HepG2 (cell line): ENCODE measurements around the gene C19orf85. TPM values are rescaled to one million over a fixed set of nuclear protein-coding genes. Genes with fewer than 3 reads are reported as not detected.

ENCODE experiments used
- ADNP ChIP-seq: sonication (generic); formaldehyde crosslinking; IDR thresholded peaks from 2 replicates; pipeline ENCODE4 v1.4.0; 2020; ENCODE audit warnings: missing genetic modification reagents
- BATF2 ChIP-seq: sonication (generic); formaldehyde crosslinking; IDR thresholded peaks from 2 replicates; pipeline ENCODE4 v1.8.0; 2022; ENCODE audit warnings: mild to moderate bottlenecking, missing genetic modification reagents, moderate library complexity
- CEBPZ ChIP-seq: IDR thresholded peaks from 2 replicates; pipeline ENCODE4 v1.6.1; 2012; ENCODE audit warnings: low read length, improper control_type of control experiment
- CSRNP1 ChIP-seq: sonication (generic); formaldehyde crosslinking; IDR thresholded peaks from 2 replicates; pipeline ENCODE4 v1.8.1; 2023; ENCODE audit warnings: mild to moderate bottlenecking, missing genetic modification reagents
- ESRRA ChIP-seq: sonication (generic); formaldehyde crosslinking; IDR thresholded peaks from 2 replicates; pipeline ENCODE4 v1.5.1; 2020; ENCODE audit warnings: mild to moderate bottlenecking, low read depth, missing genetic modification reagents
- EZH2 ChIP-seq: conservative IDR thresholded peaks from 2 replicates; pipeline ENCODE4 v1.6.1; 2012; ENCODE audit warnings: mild to moderate bottlenecking, low read depth, low read length, moderate library complexity
- HCFC1 ChIP-seq: fragments of 150-350 bp; IDR thresholded peaks from 2 replicates; pipeline ENCODE4 v1.6.1; 2014; ENCODE audit warnings: low read depth, low read length
- KLF12 ChIP-seq: sonication (generic); formaldehyde crosslinking; IDR thresholded peaks from 2 replicates; pipeline ENCODE4 v1.4.0; 2020; ENCODE audit warnings: missing genetic modification reagents, borderline replicate concordance
- PAWR ChIP-seq: sonication (generic); formaldehyde crosslinking; IDR thresholded peaks from 2 replicates; pipeline ENCODE4 v1.4.0; 2020; ENCODE audit warnings: missing genetic modification reagents, mild to moderate bottlenecking, borderline replicate concordance
- RBM39 ChIP-seq: fragments of 200-400 bp; formaldehyde crosslinking; IDR thresholded peaks from one replicate; pipeline ENCODE4 v1.6.1; 2018; ENCODE audit warnings: antibody characterized with exemption, mild to moderate bottlenecking, low read depth, low read length; ENCODE audit not compliant: poor library complexity, severe bottlenecking
- SNRNP70 ChIP-seq: fragments of 200-400 bp; formaldehyde crosslinking; IDR thresholded peaks from 2 replicates; pipeline ENCODE4 v1.6.1; 2017; ENCODE audit warnings: mild to moderate bottlenecking, low read depth, low read length, moderate library complexity
- SUZ12 ChIP-seq: fragments of 150-350 bp; IDR thresholded peaks from 2 replicates; pipeline ENCODE4 v1.6.1; 2014; ENCODE audit warnings: low read depth, low read length
- TERF1 ChIP-seq: sonication (generic); formaldehyde crosslinking; IDR thresholded peaks from 2 replicates; pipeline ENCODE4 v1.8.0; 2022; ENCODE audit warnings: mild to moderate bottlenecking, missing genetic modification reagents, moderate library complexity
- THAP7 ChIP-seq: sonication (generic); formaldehyde crosslinking; IDR thresholded peaks from 2 replicates; pipeline ENCODE4 v1.8.1; 2023; ENCODE audit warnings: mild to moderate bottlenecking, missing genetic modification reagents
- ZBTB1 ChIP-seq: sonication (generic); formaldehyde crosslinking; IDR thresholded peaks from 2 replicates; pipeline ENCODE4 v1.4.0; 2020; ENCODE audit warnings: missing genetic modification reagents, borderline replicate concordance
- ZBTB3 ChIP-seq: sonication (generic); formaldehyde crosslinking; IDR thresholded peaks from 2 replicates; pipeline ENCODE4 v1.4.0; 2020; ENCODE audit warnings: low read depth, mild to moderate bottlenecking, moderate library complexity, missing genetic modification reagents, borderline replicate concordance
- ZKSCAN5 ChIP-seq: sonication (generic); formaldehyde crosslinking; IDR thresholded peaks from 2 replicates; pipeline ENCODE4 v1.5.1; 2020; ENCODE audit warnings: mild to moderate bottlenecking, missing genetic modification reagents
- ZNF207 ChIP-seq: fragments of 450-650 bp; IDR thresholded peaks from 2 replicates; pipeline ENCODE4 v1.6.1; 2016; ENCODE audit warnings: antibody characterized with exemption, borderline replicate concordance
- ZNF644 ChIP-seq: IDR thresholded peaks from 2 replicates; pipeline ENCODE4 v1.6.1; 2016; ENCODE audit warnings: low read depth
- ZSCAN30 ChIP-seq: sonication (generic); formaldehyde crosslinking; IDR thresholded peaks from 2 replicates; pipeline ENCODE4 v1.5.0; 2020; ENCODE audit warnings: mild to moderate bottlenecking, missing genetic modification reagents
- polyA plus RNA-seq, 8 experiments: library from polyadenylated mRNA; depleted of rRNA in 3 of 8; stranded (reverse) in 7 of 8; unstranded in 1 of 8; fragments of >200 nt; fragmentation: Illumina TruSeq in 4 of 8; extraction: Trizol in 4 of 8; gene quantifications; 2 replicates each; pipeline versions ENCODE4 v1.2.1 to v1.2.3, GENCODE V29; 2011 to 2016; ENCODE audit warnings: low read depth in 4 of 8, missing spikeins in 1 of 8, mixed read lengths in 1 of 8; ENCODE audit not compliant: insufficient read depth in 1 of 8
- total RNA-seq, 5 experiments: library from RNA; depleted of rRNA; stranded (reverse); fragments of >200 nt; fragmentation: Illumina TruSeq; extraction: Trizol; gene quantifications; 2 replicates each; pipeline ENCODE4 v1.2.3, GENCODE V29; 2016; ENCODE audit warnings: low read depth in 1 of 5

Gene C19orf85
- total and polyA plus RNA-seq, 2 of the 13 experiments (the other 11 are each of a cell fraction or from before 2014, with no cell fraction given): not detected

GRCh38 chr19:55467236-55468053, 2.9 kb upstream of the C19orf85 start (continued):
- no peak for TF ChIP-seq EZH2
- TF ChIP-seq ESRRA (CRISPR knock-in tag): no peak
- TF ChIP-seq CSRNP1: 0 out of 2 replicates have a peak, but pooled peaks have one; percentile 34
- no peak for TF ChIP-seq ZSCAN30 (CRISPR knock-in tag)
- no peak for TF ChIP-seq SUZ12
- no peak for TF ChIP-seq ZNF644 (CRISPR knock-in tag)
- TF ChIP-seq ADNP (CRISPR knock-in tag): no peak
- no peak for TF ChIP-seq SNRNP70
- no peak for TF ChIP-seq ZKSCAN5 (CRISPR knock-in tag)
- no peak for TF ChIP-seq ZBTB3 (CRISPR knock-in tag)
- TF ChIP-seq THAP7 (CRISPR knock-in tag): no peak; the same call in 1 of the 2 replicates
- no peak for TF ChIP-seq PAWR (CRISPR knock-in tag)
- no peak for TF ChIP-seq TERF1 (CRISPR knock-in tag)
- TF ChIP-seq BATF2 (CRISPR knock-in tag): no peak
- TF ChIP-seq KLF12 (CRISPR knock-in tag): no peak; the same call in 1 of the 2 replicates
- no peak for TF ChIP-seq ZBTB1 (CRISPR knock-in tag)
- no peak for TF ChIP-seq RBM39
- TF ChIP-seq ZNF207: no peak
- no peak for TF ChIP-seq CEBPZ
- TF ChIP-seq HCFC1: no peak
